HL-60 (cell line): ENCODE measurements around the gene SMIM28.

Source experiments
- DNase-seq, 2 experiments: peaks; one replicate each; pipeline ENCODE4 v3.0.0-alpha.2; 2010 to 2020; ENCODE audit warnings: low read depth in 1 of 2, low spot score in 1 of 2
- H3K27ac ChIP-seq: fragments of 250-450 bp; sonication (Bioruptor Pico); replicated peaks from 2 replicates; pipeline ENCODE4 v1.5.1; 2020; ENCODE audit warnings: mild to moderate bottlenecking, moderate library complexity
- H3K27me3 ChIP-seq: fragments of 250-450 bp; sonication (Bioruptor Pico); 2 replicates; pipeline ENCODE4 v1.5.1; 2021; ENCODE audit warnings: mild to moderate bottlenecking, moderate library complexity; ENCODE audit not compliant: insufficient read depth, poor library complexity, severe bottlenecking
- H3K4me3 ChIP-seq: replicated peaks from 2 replicates; pipeline ENCODE4 v1.5.1; 2011; ENCODE audit warnings: mild to moderate bottlenecking, control low read depth, low read length; ENCODE audit not compliant: insufficient read depth
- CTCF ChIP-seq: IDR thresholded peaks from one replicate; pipeline ENCODE4 v1.5.1; 2011; ENCODE audit warnings: low read length, control low read depth, inconsistent platforms; ENCODE audit not compliant: insufficient read depth
- GABPA ChIP-seq: IDR thresholded peaks from 2 replicates; pipeline ENCODE4 v1.6.1; 2012; ENCODE audit warnings: low read depth
- POLR2AphosphoS5 ChIP-seq: IDR thresholded peaks from 2 replicates; pipeline ENCODE4 v1.6.1; 2012; ENCODE audit warnings: low read depth
- REST ChIP-seq: IDR thresholded peaks from 2 replicates; pipeline ENCODE4 v1.6.1; 2012; ENCODE audit warnings: low read depth; ENCODE audit not compliant: insufficient replicate concordance
- SPI1 ChIP-seq: IDR thresholded peaks from 2 replicates; pipeline ENCODE4 v1.6.1; 2012; ENCODE audit warnings: low read depth, mild to moderate bottlenecking, borderline replicate concordance

SMIM28 gene

GRCh38 chr6:138382498-138383265 is 5.0 kb downstream of the SMIM28 start:
- DNase-seq = no peak
- no peak overlapping the region for H3K27ac ChIP-seq
- TF ChIP-seq SPI1 = no peak

GRCh38 chr6:138383776-138384175 is 6.1 kb downstream of the SMIM28 start:
- no peak for DNase-seq
- Histone ChIP-seq H3K27ac (no peak overlapping the region), H3K27me3 (peaks cover 3% of the 10 kb centered on the region), H3K4me3 (no peak overlapping the region)
- no peak for TF ChIP-seq SPI1
- TF ChIP-seq REST = no peak
- TF ChIP-seq GABPA = no peak
- no peak for TF ChIP-seq POLR2AphosphoS5
- TF ChIP-seq CTCF = no peak

More at GRCh38 chr6:138382498-138383265, 5.0 kb downstream of the SMIM28 start:
- no peak overlapping the region for H3K4me3 ChIP-seq
- H3K27me3 ChIP-seq = peaks cover 3% of the 10 kb centered on the region

GRCh38 chr6:138386897-138387296 is 9.2 kb downstream of the SMIM28 start:
- no peak overlapping the region for H3K4me3 ChIP-seq
- no peak for DNase-seq
- no peak overlapping the region for H3K27ac ChIP-seq
- peaks cover 3% of the 10 kb centered on the region for H3K27me3 ChIP-seq
- TF ChIP-seq POLR2AphosphoS5 = no peak
- TF ChIP-seq REST = no peak
- no peak for TF ChIP-seq CTCF
- TF ChIP-seq GABPA = no peak
- TF ChIP-seq SPI1 = no peak

- no peak for TF ChIP-seq POLR2AphosphoS5
- TF ChIP-seq SPI1 = no peak
- TF ChIP-seq GABPA = no peak
- no peak for TF ChIP-seq CTCF
- TF ChIP-seq REST = no peak
- no peak overlapping the region for H3K27ac ChIP-seq
- DNase-seq = no peak
- peaks cover 3% of the 10 kb centered on the region for H3K27me3 ChIP-seq
- no peak overlapping the region for H3K4me3 ChIP-seq
Measured at GRCh38 chr6:138387577-138388368, 10.1 kb downstream of the SMIM28 start.
